ENCODE measurements around the gene SRRD.

The SRRD gene

DNA sequence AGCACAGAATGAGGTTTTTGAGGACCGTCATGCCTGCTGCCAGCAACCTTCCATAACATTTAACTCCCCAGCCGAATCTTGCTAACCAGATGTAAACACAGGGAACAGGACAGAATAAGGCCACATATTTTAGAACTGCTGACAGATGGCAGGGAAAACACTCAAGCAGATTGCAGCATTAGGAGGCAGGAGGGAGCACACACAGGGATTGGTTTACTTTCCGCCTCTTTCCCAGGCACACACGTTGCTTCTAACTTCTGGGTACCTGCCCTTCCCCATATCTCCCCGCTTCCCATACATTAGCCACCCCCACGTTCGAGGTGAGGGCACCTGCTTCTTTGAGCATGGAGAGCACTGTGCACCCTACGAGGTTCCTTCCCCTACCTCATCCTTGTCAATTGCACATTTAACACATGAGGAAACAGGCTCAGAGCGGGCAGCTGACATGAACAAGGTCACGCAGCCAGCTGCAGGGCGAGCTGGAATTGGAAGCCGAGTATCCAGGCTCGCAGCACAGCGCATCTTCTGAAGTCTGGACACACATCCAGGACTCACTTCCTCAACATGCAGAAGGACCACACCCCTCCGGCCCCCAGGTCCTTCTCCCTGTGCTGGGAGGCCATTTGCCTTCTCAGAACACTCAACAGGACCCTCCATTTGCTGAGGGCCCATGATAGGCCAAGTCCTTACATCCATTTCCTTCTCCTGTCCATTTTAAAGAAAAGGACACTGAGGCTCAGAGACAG is 35.9 kb upstream of the SRRD start:
- TF ChIP-seq, protein P1, sequence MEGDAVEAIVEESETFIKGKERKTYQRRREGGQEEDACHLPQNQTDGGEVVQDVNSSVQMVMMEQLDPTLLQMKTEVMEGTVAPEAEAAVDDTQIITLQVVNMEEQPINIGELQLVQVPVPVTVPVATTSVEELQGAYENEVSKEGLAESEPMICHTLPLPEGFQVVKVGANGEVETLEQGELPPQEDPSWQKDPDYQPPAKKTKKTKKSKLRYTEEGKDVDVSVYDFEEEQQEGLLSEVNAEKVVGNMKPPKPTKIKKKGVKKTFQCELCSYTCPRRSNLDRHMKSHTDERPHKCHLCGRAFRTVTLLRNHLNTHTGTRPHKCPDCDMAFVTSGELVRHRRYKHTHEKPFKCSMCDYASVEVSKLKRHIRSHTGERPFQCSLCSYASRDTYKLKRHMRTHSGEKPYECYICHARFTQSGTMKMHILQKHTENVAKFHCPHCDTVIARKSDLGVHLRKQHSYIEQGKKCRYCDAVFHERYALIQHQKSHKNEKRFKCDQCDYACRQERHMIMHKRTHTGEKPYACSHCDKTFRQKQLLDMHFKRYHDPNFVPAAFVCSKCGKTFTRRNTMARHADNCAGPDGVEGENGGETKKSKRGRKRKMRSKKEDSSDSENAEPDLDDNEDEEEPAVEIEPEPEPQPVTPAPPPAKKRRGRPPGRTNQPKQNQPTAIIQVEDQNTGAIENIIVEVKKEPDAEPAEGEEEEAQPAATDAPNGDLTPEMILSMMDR (IDR thresholded peaks at IDR 0.05; ENCODE audit: low read depth, low read length): no peak
- H3K4me3 ChIP-seq (ENCODE audit: low read depth, low read length): no peak overlapping the region
- in situ Hi-C loops (cut with HindIII; ENCODE audit: low sequenced_read_pairs): no loop called here
- DNase-seq (ENCODE audit: low read depth, low spot score): no peak

DNA sequence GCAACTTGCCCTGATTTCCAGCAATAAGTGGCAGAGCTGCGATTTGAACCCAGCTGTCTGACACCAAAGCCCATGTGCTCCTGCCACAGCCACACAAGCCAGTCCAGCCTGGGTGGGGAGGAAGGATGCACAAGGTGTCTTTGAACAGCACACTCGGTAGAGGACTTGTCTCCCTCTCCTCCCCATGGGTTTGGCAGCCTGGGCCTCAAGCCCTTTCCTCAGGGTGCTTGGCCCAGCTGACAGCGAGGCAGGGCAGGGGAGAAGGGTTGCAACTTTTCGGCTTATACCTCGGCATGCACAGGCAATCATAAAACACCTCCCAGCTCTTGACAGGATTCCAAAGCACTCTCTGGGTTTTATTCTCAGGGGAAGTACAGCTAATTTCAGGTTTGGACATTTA is 35.3 kb upstream of the SRRD start:
- TF ChIP-seq, protein P1 (IDR thresholded peaks at IDR 0.05; ENCODE audit: low read depth, low read length): no peak
- in situ Hi-C loops (cut with HindIII; ENCODE audit: low sequenced_read_pairs): no loop called here
- DNase-seq (ENCODE audit: low read depth, low spot score): no peak
- no peak overlapping the region for H3K4me3 ChIP-seq (ENCODE audit: low read depth, low read length)

DNA sequence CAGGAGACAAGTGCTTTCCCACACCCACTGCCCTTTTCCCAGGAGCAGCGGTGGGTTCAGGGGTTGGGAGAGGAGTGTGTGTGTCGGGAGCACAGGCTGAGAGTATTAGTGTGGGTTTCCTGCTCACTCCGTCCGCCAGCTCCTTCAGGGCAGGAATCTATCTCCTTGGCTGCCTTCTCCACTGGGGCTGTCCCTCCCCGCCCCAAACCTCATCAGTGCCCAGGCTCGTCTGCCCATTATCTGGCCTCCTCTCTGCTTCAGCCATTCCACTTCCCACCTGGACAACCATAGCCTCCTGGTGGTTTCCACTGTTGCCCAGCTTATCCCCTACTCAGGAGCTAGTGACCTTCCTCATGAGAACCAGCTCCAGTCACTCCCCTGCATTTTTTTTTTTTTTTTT is 34.7 kb upstream of the SRRD start:
- no peak for DNase-seq (ENCODE audit: low read depth, low spot score)
- no peak overlapping the region for H3K4me3 ChIP-seq (ENCODE audit: low read depth, low read length)
- TF ChIP-seq, protein P1 (IDR thresholded peaks at IDR 0.05; ENCODE audit: low read depth, low read length): no peak
- in situ Hi-C loops (cut with HindIII; ENCODE audit: low sequenced_read_pairs): no loop called here

DNA sequence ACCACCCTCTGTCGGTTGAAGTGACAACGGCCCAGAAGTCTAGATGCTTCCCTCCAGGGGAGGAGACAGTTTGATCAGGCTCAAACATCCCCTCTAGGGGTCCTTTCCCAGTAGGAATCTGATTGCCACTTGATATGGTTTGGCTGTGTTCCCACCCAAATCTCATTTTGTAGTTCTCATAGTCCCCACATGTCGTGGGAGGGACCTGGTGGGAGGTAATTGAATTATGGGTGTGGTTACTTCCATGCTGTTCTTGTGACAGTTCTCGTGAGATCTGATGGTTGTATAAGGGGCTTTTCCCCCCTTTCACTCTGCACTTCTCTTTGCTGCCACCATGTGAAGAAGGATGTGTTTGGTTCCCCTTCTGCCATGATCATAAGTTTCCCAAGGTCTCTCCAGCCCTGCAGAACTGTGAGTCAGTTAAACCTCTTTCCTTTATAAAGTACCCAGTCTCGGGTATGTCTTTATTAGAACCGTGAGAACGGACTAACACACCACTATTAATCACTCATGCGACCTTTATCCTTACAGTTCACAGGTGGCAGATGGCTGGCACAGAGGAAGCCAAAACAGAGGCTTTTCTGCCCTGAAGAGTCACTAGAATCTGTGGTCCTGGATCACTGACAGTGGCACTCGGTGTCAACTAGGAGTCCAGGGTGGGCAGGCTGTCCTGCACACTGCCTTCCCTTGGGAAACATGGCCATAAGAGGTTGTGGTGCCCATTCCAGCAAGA is 33.1 kb upstream of the SRRD start:
- DNase-seq (ENCODE audit: low read depth, low spot score): no peak
- in situ Hi-C loops (cut with HindIII; ENCODE audit: low sequenced_read_pairs): no loop called here
- TF ChIP-seq, protein P1 (IDR thresholded peaks at IDR 0.05; ENCODE audit: low read depth, low read length): no peak
- no peak overlapping the region for H3K4me3 ChIP-seq (ENCODE audit: low read depth, low read length)

DNA sequence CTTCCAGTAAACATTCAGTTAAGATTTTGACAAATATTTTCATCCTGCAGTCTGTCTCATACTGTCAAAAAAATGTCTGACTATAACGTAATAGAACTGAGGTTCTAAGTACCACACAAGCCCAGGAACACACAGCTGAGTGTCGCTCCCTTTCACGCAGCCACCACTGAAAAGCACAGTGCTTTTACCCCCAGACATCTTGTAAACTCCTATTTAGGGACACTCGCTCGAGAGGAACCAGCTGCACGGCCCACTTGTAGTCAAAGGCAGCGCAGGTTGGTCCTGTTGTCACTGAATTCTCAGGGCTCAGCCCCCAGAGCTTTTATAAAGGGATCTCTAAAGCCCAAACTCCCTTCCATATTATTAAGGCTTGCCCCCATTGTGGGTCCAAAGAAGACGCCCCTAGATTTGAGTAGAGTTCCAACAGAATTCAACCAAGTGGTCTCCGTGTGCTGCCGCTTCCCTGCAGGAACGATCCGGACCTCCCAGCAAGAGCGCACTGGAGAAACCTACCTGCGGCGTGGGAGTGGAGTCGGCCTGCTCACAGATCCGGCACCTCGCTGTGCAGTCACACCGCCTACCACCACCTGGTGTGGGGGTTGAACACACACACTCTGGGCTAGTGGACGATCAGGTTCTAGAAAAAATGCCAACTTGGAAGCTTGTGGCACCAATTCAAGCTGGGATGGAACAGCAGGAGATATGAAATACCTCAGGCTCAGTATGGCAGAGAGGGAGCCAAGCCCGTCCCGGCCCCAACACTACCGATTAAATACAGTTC is 31.3 kb upstream of the SRRD start:
- in situ Hi-C loops (cut with HindIII; ENCODE audit: low sequenced_read_pairs): no loop called here
- DNase-seq (ENCODE audit: low read depth, low spot score): no peak
- no peak overlapping the region for H3K4me3 ChIP-seq (ENCODE audit: low read depth, low read length)
- TF ChIP-seq, protein P1 (IDR thresholded peaks at IDR 0.05; ENCODE audit: low read depth, low read length): no peak

DNA sequence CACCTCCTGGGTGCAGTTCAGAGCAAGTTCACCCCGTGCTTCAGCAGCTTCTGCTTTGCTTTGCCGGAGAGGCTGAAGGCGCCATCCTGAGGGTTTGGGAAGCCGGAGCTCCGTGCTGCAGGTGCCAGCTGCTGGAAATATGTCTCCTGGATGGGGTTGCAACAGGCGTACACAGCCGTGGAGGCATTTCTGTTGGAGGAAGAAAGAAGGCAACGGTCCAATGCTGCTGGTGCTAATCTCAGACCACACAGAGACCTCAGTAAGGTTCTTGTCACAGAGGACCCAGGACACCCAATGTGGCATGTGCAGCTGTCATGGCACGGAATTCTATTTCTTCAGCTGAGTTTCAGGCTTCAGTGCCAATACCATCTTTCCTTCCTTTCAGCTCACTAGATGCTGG is 30.5 kb upstream of the SRRD start:
- TF ChIP-seq, protein P1 (IDR thresholded peaks at IDR 0.05; ENCODE audit: low read depth, low read length): no peak
- H3K4me3 ChIP-seq (ENCODE audit: low read depth, low read length): no peak overlapping the region
- in situ Hi-C loops (cut with HindIII; ENCODE audit: low sequenced_read_pairs): no loop called here
- no peak for DNase-seq (ENCODE audit: low read depth, low spot score)

Measured in astrocyte of the spinal cord (primary cell).